Lower lobe of right lung (tissue), 2 donors: ENCODE data around the gene CLHC1. TPM values are rescaled to one million over a fixed set of nuclear protein-coding genes. Genes with fewer than 3 reads are reported as not detected.
A peak's percentile ranks its signal among the peaks of the same experiment; 100 is the strongest.
"Not testable (repeated sequence)": the region's sequence is repeated elsewhere in the genome, so short reads cannot be mapped to it uniquely, and the experiment has no call there.

ENCODE experiments used
- ATAC-seq, 2 donors: fragments of 200-7000 bp; cut with Tn5 transposase; one replicate each; pipeline ENCODE4 v1.9.1; 2020 to 2022; ENCODE audit warnings: mild to moderate bottlenecking in 2 of 2, moderate library complexity in 2 of 2
- DNase-seq: peaks from one replicate; pipeline ENCODE4 v3.0.0-alpha.2; 2020
- H3K27ac ChIP-seq: fragments of 200-600 bp; one replicate; pipeline ENCODE4 v1.8.0; 2022
- H3K27me3 ChIP-seq: fragments of 200-600 bp; one replicate; pipeline ENCODE4 v1.8.0; 2022; ENCODE audit warnings: low read depth
- H3K36me3 ChIP-seq: fragments of 200-600 bp; one replicate; pipeline ENCODE4 v1.8.0; 2022; ENCODE audit warnings: mild to moderate bottlenecking
- H3K4me1 ChIP-seq: fragments of 200-600 bp; one replicate; pipeline ENCODE4 v1.8.0; 2022
- H3K4me3 ChIP-seq: fragments of 200-600 bp; one replicate; pipeline ENCODE4 v1.8.0; 2022; ENCODE audit warnings: mild to moderate bottlenecking
- H3K9me3 ChIP-seq: fragments of 200-600 bp; one replicate; pipeline ENCODE4 v1.8.0; 2022
- CTCF ChIP-seq: fragments of 200-600 bp; IDR thresholded peaks from one replicate; pipeline ENCODE4 v1.8.0; 2022; ENCODE audit warnings: antibody characterized with exemption, mild to moderate bottlenecking
- intact Hi-C: fragments of 100-400 bp; cut with DNase I; formaldehyde crosslinking; loops from one replicate; pipeline ENCODE4 v1.11.0; 2022
- total RNA-seq: library from RNA; stranded (reverse); fragmentation: NEBNext Ultra II Directional; extraction: Animal tissue kit (Norgen Biotek cat#: 25700); gene quantifications from one replicate; pipeline ENCODE4 v1.2.1, GENCODE V29; 2021
- donor health status: DM: no; HTN: yes; CAD: no; lungs with severe emphysema.

Gene CLHC1
- total RNA-seq, 1 donor from 2014 or later = 15.2 TPM

GRCh38 chr2:55232863-55233657 is 967 bp upstream of the CLHC1 start:
- no peaks in the 10 kb centered on the region for H3K9me3 ChIP-seq
- peak; percentile 52 to 71 for ATAC-seq
- intact Hi-C loops = no loop called here
- H3K27ac ChIP-seq = peak overlapping the region; percentile 91
- TF ChIP-seq CTCF = no peak
- H3K27me3 ChIP-seq = no peaks in the 10 kb centered on the region
- peak; percentile 70 for DNase-seq
- H3K4me3 ChIP-seq = peak overlapping the region; percentile 95
- peaks cover 45% of the 10 kb centered on the region for H3K36me3 ChIP-seq
- H3K4me1 ChIP-seq = peaks cover 36% of the 10 kb centered on the region

DNA sequence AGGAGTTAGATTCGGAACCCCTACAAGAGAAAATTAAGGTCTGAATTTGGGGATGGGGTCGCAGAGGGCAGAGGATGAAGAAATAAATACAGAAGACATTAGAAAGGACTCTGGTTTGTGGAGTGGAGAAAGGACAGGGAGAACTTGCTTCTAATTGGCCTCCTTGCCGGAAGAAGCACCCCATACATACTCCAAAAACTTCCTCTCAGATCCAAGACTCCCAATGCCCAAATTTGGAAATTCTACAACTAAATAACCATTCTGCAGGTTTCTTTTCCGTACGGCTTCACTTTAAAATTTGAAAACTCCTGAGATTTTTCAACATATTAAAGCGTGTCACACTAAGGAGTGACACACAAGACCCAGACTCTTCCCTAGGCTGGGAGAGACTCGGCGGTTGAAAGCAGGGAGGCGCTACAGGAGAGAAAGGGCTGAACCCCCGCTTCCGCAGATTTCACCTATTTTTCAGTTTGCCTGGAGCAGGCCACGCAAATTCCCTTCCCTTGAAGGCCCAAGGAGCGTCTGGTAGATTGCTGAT is 478 bp downstream of the CLHC1 start:
- H3K27ac ChIP-seq = peak overlapping the region; percentile 91
- peak overlapping the region; percentile 95 for H3K4me3 ChIP-seq
- ATAC-seq = peak; percentile 10 to 28
- H3K4me1 ChIP-seq = peaks cover 40% of the 10 kb centered on the region
- intact Hi-C loops = no loop called here
- H3K27me3 ChIP-seq = no peaks in the 10 kb centered on the region
- peaks cover 31% of the 10 kb centered on the region for H3K36me3 ChIP-seq
- no peaks in the 10 kb centered on the region for H3K9me3 ChIP-seq
- DNase-seq = no peak
- TF ChIP-seq CTCF = no peak

DNA sequence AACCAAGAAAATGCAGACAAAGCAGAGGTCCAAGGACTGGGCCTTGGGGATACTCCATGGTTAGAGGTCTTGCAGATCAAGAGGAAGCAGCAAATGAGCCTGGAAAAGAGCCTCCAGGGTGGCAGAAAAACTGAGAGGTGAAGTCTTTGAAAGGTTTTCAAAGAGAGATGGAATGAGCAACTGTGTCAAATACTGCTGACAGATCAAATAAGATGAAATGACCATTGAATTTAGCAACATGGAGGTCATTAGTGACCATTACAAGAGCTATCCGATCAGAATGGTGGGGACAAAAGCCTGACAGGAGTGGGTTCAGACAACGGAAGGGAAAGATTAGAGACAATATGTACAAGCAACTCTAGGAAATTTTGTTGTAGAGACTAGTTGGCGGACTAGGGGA is 1.5 kb downstream of the CLHC1 start:
- H3K27ac ChIP-seq = no peak overlapping the region

GRCh38 chr2:55229221-55229620 is 2.9 kb downstream of the CLHC1 start:
- no peak overlapping the region for H3K4me3 ChIP-seq
- peaks cover 29% of the 10 kb centered on the region for H3K4me1 ChIP-seq
- H3K36me3 ChIP-seq = peaks cover 7% of the 10 kb centered on the region
- H3K27me3 ChIP-seq = no peaks in the 10 kb centered on the region
- no peaks in the 10 kb centered on the region for H3K9me3 ChIP-seq
- no peak overlapping the region for H3K27ac ChIP-seq
- intact Hi-C loops = no loop called here
- no peak for DNase-seq
- TF ChIP-seq CTCF = no peak
- ATAC-seq = no peak

More for the DNA sequence above, 1.5 kb downstream of the CLHC1 start:
- Histone ChIP-seq H3K9me3 (no peaks in the 10 kb centered on the region), H3K36me3 (peaks cover 20% of the 10 kb centered on the region), H3K4me3 (no peak overlapping the region), H3K4me1 (peaks cover 35% of the 10 kb centered on the region), H3K27me3 (no peaks in the 10 kb centered on the region)
- no peak for TF ChIP-seq CTCF
- ATAC-seq = no peak
- no peak for DNase-seq
- intact Hi-C loops = no loop called here

- no peak for ATAC-seq
- no peak for DNase-seq
- Histone ChIP-seq H3K4me3 (no peak overlapping the region), H3K4me1 (peaks cover 18% of the 10 kb centered on the region), H3K27me3 (no peaks in the 10 kb centered on the region), H3K36me3 (no peaks in the 10 kb centered on the region), H3K9me3 (no peaks in the 10 kb centered on the region), H3K27ac (peak overlapping the region; percentile 51)
- intact Hi-C loops = no loop called here
- TF ChIP-seq CTCF = no peak
Observed at GRCh38 chr2:55228226-55228563, 3.9 kb downstream of the CLHC1 start.

GRCh38 chr2:55227437-55228225 is 4.5 kb downstream of the CLHC1 start:
- peaks cover 22% of the 10 kb centered on the region for H3K4me1 ChIP-seq
- H3K4me3 ChIP-seq, ATAC-seq, H3K36me3 ChIP-seq, DNase-seq, H3K27me3 ChIP-seq, intact Hi-C loops, H3K9me3 ChIP-seq: not testable (repeated sequence)
- H3K27ac ChIP-seq = peak overlapping the region; percentile 51
